Measurements from ENCODE around the gene RAB27A. TPM values are rescaled to one million over a fixed set of nuclear protein-coding genes. Genes with fewer than 3 reads are reported as not detected.
"Not testable (repeated sequence)": the region's sequence is repeated elsewhere in the genome, so short reads cannot be mapped to it uniquely, and the experiment has no call there.

Gene RAB27A
- total RNA-seq = 98.6 and 100 TPM in 2 replicates

DNA sequence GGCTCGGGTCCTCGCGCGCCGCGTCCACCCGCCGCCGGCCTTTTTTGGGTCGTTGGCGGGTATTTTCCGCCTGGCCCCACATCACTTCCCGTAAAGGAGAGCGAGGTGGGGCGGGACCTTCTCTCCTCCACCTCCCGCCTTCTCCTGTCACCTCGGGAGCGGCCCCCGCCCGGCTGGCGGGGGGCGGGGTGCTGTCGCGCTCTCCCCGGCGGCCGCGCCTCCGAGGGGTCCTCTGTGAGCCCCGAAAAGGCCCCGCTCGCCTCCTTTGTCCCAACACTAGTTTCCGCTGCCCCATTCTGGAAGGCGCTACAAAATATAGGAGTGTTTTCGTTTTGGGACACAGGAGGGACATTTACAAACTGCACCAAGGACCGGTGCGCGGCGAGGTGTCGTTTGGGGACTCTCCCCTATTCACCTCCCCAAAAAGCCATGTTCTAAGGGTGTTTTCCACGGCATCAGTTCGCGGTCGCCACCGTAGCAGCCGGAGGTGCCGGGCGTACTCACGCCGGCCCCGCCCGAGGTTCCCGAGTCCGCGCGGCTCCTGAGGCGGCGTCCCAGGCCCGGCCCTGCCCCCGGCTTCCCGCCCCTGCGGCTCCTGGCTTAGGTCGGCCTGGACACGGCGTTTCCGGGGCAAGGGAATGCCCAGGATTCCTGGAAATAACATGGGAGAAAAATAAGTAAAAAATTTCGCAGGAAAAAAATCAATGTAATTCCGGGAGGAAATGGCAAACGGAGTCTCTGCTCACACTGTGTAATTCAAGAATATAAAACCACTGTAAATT lies at the start of gene RAB27A:
TSS of gene RAB27A (minus strand) at position 68 of the 782 bp plus-strand sequence. CDS start 54,879 bp downstream, outside the sequence.
- Mint-ChIP-seq H3K27me3 (ENCODE audit: insufficient read depth) (no peaks in the 10 kb centered on the region), H3K27ac (peak within 1 kb of the TSS; percentile 96), H3K4me3 (peak within 1 kb of the TSS; percentile 95), H3K4me1 (ENCODE audit: low read depth) (peaks cover 38% of the 10 kb centered on the region), H3K36me3 (ENCODE audit: low read depth) (peaks cover 25% of the 10 kb centered on the region), H3K9me3 (no peaks in the 10 kb centered on the region)
- DNase-seq (ENCODE audit: low spot score) = peak; percentile 80
- intact Hi-C loops (cut with micrococcal nuclease) = loop anchor here (1.0 to 2.0 kb wide), 8 partner anchors 10 to 149 kb away; partner anchors contain the start of genes CCPG1, PIERCE2, PIGB and PIGBOS1

DNA sequence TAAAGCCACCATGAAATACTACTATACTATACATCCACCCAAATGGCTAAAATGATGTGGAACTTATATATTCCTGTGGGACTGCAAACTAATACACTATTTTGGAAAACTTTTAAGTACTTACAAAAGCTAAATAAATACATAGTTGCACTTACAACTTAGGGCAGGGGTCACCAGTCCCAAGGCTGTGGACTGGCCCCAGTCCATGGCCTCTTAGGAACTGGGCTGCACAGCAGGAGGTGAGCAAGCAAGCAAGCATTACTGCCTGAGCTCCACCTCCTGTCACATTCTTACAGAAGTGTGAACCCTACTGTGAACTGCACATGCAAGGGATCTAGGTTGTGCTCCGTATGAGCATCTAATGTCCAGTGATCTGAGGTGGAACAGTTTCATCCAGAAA lies 47.5 kb upstream of the RAB27A start:
- Mint-ChIP-seq H3K4me1 (ENCODE audit: low read depth) (no peaks in the 10 kb centered on the region), H3K36me3 (ENCODE audit: low read depth) (peaks cover 25% of the 10 kb centered on the region)
- intact Hi-C loops (cut with micrococcal nuclease) = no loop called here

GRCh38 chr15:55334997-55335396 lies 45.4 kb upstream of the RAB27A start:
- no peak overlapping the region for H3K27ac Mint-ChIP-seq
- H3K27me3 Mint-ChIP-seq (ENCODE audit: insufficient read depth) = no peaks in the 10 kb centered on the region
- no peaks in the 10 kb centered on the region for H3K9me3 Mint-ChIP-seq
- H3K4me3 Mint-ChIP-seq = no peak overlapping the region
- DNase-seq (ENCODE audit: low spot score) = no peak
- peaks cover 35% of the 10 kb centered on the region for H3K36me3 Mint-ChIP-seq (ENCODE audit: low read depth)
- intact Hi-C loops (cut with micrococcal nuclease) = no loop called here
- no peaks in the 10 kb centered on the region for H3K4me1 Mint-ChIP-seq (ENCODE audit: low read depth)

More for the DNA sequence above, 47.5 kb upstream of the RAB27A start:
- Mint-ChIP-seq H3K27me3 (ENCODE audit: insufficient read depth) (no peaks in the 10 kb centered on the region), H3K27ac (no peak overlapping the region), H3K4me3 (no peak overlapping the region), H3K9me3 (no peaks in the 10 kb centered on the region)
- no peak for DNase-seq (ENCODE audit: low spot score)

DNA sequence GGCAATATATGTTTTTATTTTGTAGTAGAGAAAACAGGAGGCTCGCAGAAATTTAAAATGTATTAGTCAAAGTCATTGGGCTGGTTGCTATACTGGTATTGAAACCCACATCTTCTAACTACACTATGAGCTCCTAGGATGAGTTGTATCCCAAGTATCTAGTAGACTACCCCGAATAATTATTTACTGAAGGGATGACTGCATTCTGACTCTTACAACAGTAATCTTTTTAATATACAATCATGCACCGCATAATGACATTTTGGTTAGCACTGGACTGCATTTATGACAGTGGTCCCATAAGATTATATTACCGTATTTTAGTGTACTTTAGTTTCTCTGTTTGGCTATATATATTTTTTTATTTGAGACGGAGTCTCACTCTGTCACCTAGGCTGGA lies 44.8 kb upstream of the RAB27A start:
- H3K4me3 Mint-ChIP-seq = no peak overlapping the region
- no peak for DNase-seq (ENCODE audit: low spot score)
- no peak overlapping the region for H3K27ac Mint-ChIP-seq
- intact Hi-C loops (cut with micrococcal nuclease) = no loop called here
- no peaks in the 10 kb centered on the region for H3K9me3 Mint-ChIP-seq
- H3K27me3 Mint-ChIP-seq (ENCODE audit: insufficient read depth) = no peaks in the 10 kb centered on the region
- H3K36me3 Mint-ChIP-seq (ENCODE audit: low read depth) = peaks cover 32% of the 10 kb centered on the region
- no peaks in the 10 kb centered on the region for H3K4me1 Mint-ChIP-seq (ENCODE audit: low read depth)

DNA sequence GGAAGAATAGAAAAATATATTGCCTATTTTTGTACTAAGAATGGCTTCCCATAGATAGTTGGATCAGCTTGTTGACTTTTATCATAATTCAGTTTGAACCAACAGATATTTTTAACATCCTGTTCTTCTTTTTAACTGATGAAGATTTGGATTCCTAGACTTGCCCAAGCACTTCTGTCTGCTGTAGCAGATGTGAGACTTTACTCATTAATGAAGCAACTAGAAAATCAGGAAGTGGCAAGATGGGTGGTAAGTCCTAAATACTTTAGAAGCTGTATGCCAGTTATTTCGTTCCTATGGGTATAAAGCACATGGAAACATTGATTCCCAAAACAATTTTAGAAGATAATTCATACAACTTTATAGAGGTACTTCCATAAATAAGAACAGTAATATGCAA lies 37.8 kb upstream of the RAB27A start:
- H3K27me3 Mint-ChIP-seq (ENCODE audit: insufficient read depth) = no peaks in the 10 kb centered on the region
- H3K9me3 Mint-ChIP-seq = no peaks in the 10 kb centered on the region
- intact Hi-C loops (cut with micrococcal nuclease) = no loop called here
- DNase-seq (ENCODE audit: low spot score) = no peak
- H3K27ac Mint-ChIP-seq = no peak overlapping the region
- no peak overlapping the region for H3K4me3 Mint-ChIP-seq
- H3K36me3 Mint-ChIP-seq (ENCODE audit: low read depth) = peaks cover 19% of the 10 kb centered on the region
- peaks cover 13% of the 10 kb centered on the region for H3K4me1 Mint-ChIP-seq (ENCODE audit: low read depth)

GRCh38 chr15:55322467-55322866 lies 32.9 kb upstream of the RAB27A start:
- intact Hi-C loops (cut with micrococcal nuclease) = no loop called here
- Mint-ChIP-seq H3K36me3 (ENCODE audit: low read depth) (peaks cover 17% of the 10 kb centered on the region), H3K9me3 (no peaks in the 10 kb centered on the region)

DNA sequence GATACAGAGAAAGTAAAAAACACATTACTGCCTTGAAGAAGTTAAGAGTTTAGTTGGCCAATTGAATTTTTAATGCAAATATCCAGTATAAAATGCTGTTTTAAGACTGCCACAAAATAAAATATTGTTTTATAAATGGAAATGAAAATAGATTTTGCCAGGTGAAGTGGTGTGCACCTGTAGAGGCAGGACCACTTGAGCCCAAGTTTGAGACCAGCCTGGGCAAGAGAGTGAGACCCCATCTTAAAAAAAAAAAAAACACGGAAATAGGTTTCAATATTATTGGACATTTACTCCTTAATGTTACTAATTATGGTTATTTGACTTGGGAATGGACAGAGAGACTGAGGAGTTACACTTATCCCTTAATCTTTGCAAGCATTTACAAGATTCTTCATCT lies 31.4 kb upstream of the RAB27A start:
- Mint-ChIP-seq H3K4me3 (no peak overlapping the region), H3K36me3 (ENCODE audit: low read depth) (peaks cover 20% of the 10 kb centered on the region), H3K27me3 (ENCODE audit: insufficient read depth) (no peaks in the 10 kb centered on the region), H3K27ac (no peak overlapping the region), H3K4me1 (ENCODE audit: low read depth) (peaks cover 46% of the 10 kb centered on the region), H3K9me3 (no peaks in the 10 kb centered on the region)
- DNase-seq (ENCODE audit: low spot score) = no peak
- intact Hi-C loops (cut with micrococcal nuclease) = no loop called here

More at GRCh38 chr15:55322467-55322866, 32.9 kb upstream of the RAB27A start:
- Mint-ChIP-seq H3K27ac (no peak overlapping the region), H3K27me3 (ENCODE audit: insufficient read depth) (no peaks in the 10 kb centered on the region), H3K4me3 (no peak overlapping the region), H3K4me1 (ENCODE audit: low read depth) (peaks cover 38% of the 10 kb centered on the region)
- no peak for DNase-seq (ENCODE audit: low spot score)

DNA sequence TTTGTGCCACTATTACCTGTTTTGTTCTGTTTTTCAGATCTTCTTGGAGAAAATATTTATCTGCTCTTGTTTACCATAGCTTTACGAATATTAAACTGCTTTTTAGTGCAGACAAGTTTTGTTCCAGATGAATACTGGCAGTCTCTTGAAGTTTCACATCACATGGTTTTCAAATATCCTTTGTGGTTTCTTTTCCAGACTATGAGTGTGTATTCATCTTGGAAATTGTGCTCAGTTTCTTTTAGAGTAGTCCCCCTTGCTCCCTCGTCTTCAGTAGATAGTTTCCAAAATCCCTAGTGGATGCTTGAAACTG lies 30.6 kb upstream of the RAB27A start:
- Mint-ChIP-seq H3K4me3 (peak overlapping the region; percentile 100), H3K9me3 (no peaks in the 10 kb centered on the region), H3K36me3 (ENCODE audit: low read depth) (peaks cover 25% of the 10 kb centered on the region), H3K27me3 (ENCODE audit: insufficient read depth) (no peaks in the 10 kb centered on the region), H3K27ac (peak overlapping the region; percentile 40), H3K4me1 (ENCODE audit: low read depth) (peaks cover 51% of the 10 kb centered on the region)
- intact Hi-C loops (cut with micrococcal nuclease) = no loop called here
- DNase-seq (ENCODE audit: low spot score) = no peak

DNA sequence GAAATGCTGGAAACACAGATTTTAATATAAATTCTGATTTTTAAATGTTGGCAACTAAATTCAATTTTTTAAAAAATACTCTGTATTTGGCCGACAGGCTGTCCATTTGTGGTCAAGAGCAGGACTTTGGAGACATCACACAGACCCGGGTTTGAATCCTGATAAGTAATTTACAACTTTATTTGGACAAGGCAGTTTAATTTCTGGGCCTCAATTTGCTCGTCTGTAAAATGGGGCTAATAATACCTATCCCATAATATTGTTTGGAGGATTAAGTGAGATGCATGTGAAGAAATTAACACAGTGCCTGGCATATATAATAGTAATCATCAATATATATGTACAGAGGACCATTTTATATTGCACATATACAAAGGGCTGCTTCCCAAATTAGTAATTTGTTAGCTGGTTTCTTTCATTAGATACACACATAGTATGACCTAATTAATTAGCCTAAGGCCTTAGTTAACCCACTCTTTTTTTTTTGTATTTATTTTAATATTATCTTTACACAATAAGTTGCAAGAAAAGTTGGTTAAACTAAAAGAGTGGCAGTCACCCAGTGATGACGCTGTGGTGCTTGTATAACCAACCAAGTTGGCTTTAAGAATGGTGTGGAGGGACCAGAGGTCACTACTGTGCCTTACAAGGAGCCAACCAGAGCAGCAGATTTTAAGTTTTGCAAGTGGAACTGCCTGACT lies 30.1 kb upstream of the RAB27A start:
- H3K4me3 Mint-ChIP-seq = peak overlapping the region; percentile 100
- peaks cover 56% of the 10 kb centered on the region for H3K4me1 Mint-ChIP-seq (ENCODE audit: low read depth)
- intact Hi-C loops (cut with micrococcal nuclease) = loop anchor here (1.0 to 10.0 kb wide), 6 partner anchors 29 to 925 kb away; partner anchors contain the start of genes CCPG1, PIERCE2 and RFX7
- peaks cover 30% of the 10 kb centered on the region for H3K36me3 Mint-ChIP-seq (ENCODE audit: low read depth)
- no peak for DNase-seq (ENCODE audit: low spot score)
- no peaks in the 10 kb centered on the region for H3K9me3 Mint-ChIP-seq
- H3K27me3 Mint-ChIP-seq (ENCODE audit: insufficient read depth) = no peaks in the 10 kb centered on the region
- peak overlapping the region; percentile 99 for H3K27ac Mint-ChIP-seq

GRCh38 chr15:55318588-55319494 lies 29.2 kb upstream of the RAB27A start, which contains the start of the genes PIGB and PIGBOS1:
Gene PIGB (plus strand): TSS chr15:55319222. CDS start chr15:55319251, 29 bp downstream.
Gene PIGBOS1 (minus strand): TSS chr15:55319123. CDS start chr15:55317792, 1,331 bp downstream.
- intact Hi-C loops (cut with micrococcal nuclease) = loop anchor here (1.0 to 10.0 kb wide), 6 partner anchors 29 to 926 kb away; partner anchors contain the start of genes CCPG1, PIERCE2 and RFX7
- DNase-seq (ENCODE audit: low spot score) = peak; percentile 78
- no peaks in the 10 kb centered on the region for H3K27me3 Mint-ChIP-seq (ENCODE audit: insufficient read depth)
- peaks cover 63% of the 10 kb centered on the region for H3K4me1 Mint-ChIP-seq (ENCODE audit: low read depth)
- peaks cover 32% of the 10 kb centered on the region for H3K36me3 Mint-ChIP-seq (ENCODE audit: low read depth)
- no peaks in the 10 kb centered on the region for H3K9me3 Mint-ChIP-seq
- peak within 1 kb of the TSS; percentile 100 for H3K4me3 Mint-ChIP-seq
- H3K27ac Mint-ChIP-seq = peak within 1 kb of the TSS; percentile 99

DNA sequence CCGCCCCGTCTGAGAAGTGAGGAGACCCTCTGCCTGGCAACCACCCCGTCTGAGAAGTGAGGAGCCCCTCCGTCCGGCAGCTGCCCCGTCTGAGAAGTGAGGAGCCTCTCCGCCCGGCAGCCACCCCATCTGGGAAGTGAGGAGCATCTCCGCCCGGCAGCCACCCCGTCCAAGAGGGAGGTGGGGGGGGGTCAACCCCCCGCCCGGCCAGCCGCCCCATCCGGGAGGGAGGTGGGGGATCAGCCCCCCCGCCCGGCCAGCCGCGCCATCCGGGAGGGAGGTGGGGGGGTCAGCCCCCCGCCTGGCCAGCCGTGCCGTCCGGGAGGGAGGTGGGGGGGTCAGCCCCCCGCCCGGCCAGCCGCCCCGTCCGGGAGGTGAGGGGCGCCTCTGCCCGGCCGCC lies 13.2 kb upstream of the RAB27A start:
- DNase-seq (ENCODE audit: low spot score); H3K4me3 Mint-ChIP-seq; H3K4me1 Mint-ChIP-seq (ENCODE audit: low read depth); intact Hi-C loops (cut with micrococcal nuclease); H3K27ac Mint-ChIP-seq; H3K9me3 Mint-ChIP-seq; H3K27me3 Mint-ChIP-seq (ENCODE audit: insufficient read depth): not testable (repeated sequence)
- peaks cover 18% of the 10 kb centered on the region for H3K36me3 Mint-ChIP-seq (ENCODE audit: low read depth)

GRCh38 chr15:55297315-55297714 lies 7.7 kb upstream of the RAB27A start:
- no peaks in the 10 kb centered on the region for H3K4me1 Mint-ChIP-seq (ENCODE audit: low read depth)
- intact Hi-C loops (cut with micrococcal nuclease) = no loop called here
- no peaks in the 10 kb centered on the region for H3K9me3 Mint-ChIP-seq
- no peak for DNase-seq (ENCODE audit: low spot score)
- H3K36me3 Mint-ChIP-seq (ENCODE audit: low read depth) = no peaks in the 10 kb centered on the region
- no peak overlapping the region for H3K4me3 Mint-ChIP-seq
- H3K27me3 Mint-ChIP-seq (ENCODE audit: insufficient read depth) = no peaks in the 10 kb centered on the region
- no peak overlapping the region for H3K27ac Mint-ChIP-seq

Measured in activated T-helper 1 cell treated with anti-CD3 and anti-CD28 coated beads, Interleukin-12 subunit alpha, Interleukin-12 subunit beta, Interleukin-2, Interleukin-4 antibody, amounts not matched to agents 30 ng/mL and 10 ng/mL and 1 ng/mL, durations not matched to agents 14 hours and 24 hours and 36 hours (primary cell).